GM21737 (cell line): ENCODE measurements around the gene MTMR4.
"Not testable (repeated sequence)": the region's sequence is repeated elsewhere in the genome, so short reads cannot be mapped to it uniquely, and the experiment has no call there.

ENCODE experiments used
- ATAC-seq: cut with Tn5 transposase; IDR thresholded peaks from one replicate; pipeline ENCODE4 v1.9.1; 2021; ENCODE audit warnings: mild to moderate bottlenecking, moderate library complexity; ENCODE audit not compliant: unreplicated experiment

Gene MTMR4

DNA sequence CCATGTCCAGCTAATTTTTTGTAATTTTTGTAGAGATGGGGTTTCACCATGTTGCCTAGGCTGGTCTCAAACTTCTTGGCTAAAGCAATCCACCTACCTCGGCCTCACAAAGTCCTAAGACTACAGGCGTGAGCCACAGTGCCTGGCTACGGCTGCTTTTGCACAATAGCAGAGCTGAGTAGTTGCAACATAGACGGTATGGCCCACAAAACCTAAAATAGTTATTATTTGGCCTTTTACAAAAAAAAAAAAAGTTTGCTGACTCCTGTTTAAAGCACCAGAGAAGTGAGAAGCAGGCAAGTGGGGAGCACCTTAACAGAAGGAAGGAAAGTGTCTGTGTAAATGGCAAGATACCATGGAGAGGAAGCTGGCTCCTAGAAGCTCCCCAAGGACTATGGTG, 20.9 kb downstream of the MTMR4 start:
- ATAC-seq, result no peak

DNA sequence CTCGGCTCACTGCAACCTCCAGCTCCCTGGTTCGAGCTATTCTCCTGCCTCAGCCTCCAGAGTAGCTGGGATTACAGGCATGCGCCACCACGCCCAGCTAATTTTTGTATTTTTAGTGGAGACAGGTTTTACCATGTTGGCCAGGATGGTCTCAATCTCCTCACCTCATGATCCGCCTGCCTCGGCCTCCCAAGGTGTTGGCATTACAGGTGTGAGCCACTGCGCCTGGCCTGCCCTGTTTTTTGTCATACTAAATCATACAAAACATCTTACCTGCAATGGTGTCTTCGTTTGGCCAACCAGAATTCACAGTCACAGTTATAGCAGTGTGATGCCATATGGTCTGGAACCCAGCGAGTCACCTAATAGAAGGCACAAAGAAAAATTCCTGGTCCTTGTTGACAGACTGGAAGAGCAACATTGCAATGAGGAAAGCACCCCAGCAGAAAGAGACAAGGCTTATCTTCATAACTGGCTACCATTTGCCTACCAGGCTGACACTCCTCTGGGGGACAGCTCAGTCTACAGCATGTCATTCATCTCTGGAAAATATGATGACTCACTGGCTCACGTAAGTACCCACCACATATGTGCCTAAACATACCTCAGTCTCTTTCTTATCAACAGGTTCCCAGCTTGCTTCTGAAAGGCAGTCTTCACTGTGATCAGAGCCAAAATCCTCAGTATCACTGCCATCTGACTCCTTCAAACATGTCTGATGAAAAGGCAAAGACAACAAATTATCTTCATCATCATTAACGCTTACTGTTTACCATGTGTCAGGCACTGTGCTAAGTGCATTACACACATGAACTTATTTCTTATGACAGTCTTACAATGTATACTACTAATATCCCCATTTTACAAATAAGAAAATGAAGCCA, 22.0 kb downstream of the MTMR4 start:
- ATAC-seq, result no peak

DNA sequence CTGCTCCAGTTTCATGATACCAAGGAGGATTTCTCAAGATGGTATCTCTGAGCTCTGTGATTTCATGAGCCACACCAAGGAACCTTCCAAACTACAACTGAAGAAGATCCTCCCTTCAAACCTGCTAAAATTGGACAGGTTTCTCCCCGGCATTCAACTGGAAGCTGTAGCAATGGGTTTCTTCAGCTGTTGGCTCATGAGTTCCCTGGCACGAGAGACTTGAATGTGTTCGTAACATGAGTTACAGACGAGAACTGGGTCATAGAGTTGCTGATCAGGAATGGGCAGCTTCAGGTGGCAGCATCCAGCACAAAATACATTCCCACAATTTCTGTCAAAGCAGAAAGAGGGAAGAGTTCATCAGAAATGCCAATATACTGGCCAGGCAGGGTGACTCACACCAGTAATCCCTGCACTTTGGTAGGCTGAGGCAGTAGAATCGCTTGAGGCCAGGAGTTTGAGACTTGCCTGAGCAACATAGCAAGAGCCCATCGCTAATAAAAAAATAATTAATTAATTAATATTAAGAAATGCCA, 22.9 kb downstream of the MTMR4 start:
- no peak for ATAC-seq

DNA sequence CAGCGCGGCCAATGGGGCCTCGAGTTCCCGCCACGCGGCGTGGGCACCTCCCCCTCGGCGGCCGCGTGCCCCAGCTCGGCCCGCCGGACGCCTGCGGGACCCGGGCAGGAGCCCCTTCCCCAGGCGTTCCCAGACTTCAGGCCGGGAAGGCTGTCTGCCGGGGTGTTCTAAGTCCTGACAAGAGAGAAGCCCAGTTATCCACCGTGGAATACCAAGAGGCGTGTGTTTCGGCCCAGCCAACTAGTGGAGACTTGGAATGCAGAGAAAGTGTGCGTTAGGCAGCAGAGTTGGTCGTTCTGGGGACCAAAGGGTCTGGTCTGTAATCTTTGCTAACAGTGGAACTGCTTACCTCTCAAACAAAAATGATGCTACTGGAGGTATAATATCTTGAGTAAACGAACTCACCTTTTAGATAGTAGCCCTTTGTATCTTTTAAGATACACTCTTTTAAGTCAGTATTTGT, 26.0 kb downstream of the MTMR4 start:
- ATAC-seq, result no peak

DNA sequence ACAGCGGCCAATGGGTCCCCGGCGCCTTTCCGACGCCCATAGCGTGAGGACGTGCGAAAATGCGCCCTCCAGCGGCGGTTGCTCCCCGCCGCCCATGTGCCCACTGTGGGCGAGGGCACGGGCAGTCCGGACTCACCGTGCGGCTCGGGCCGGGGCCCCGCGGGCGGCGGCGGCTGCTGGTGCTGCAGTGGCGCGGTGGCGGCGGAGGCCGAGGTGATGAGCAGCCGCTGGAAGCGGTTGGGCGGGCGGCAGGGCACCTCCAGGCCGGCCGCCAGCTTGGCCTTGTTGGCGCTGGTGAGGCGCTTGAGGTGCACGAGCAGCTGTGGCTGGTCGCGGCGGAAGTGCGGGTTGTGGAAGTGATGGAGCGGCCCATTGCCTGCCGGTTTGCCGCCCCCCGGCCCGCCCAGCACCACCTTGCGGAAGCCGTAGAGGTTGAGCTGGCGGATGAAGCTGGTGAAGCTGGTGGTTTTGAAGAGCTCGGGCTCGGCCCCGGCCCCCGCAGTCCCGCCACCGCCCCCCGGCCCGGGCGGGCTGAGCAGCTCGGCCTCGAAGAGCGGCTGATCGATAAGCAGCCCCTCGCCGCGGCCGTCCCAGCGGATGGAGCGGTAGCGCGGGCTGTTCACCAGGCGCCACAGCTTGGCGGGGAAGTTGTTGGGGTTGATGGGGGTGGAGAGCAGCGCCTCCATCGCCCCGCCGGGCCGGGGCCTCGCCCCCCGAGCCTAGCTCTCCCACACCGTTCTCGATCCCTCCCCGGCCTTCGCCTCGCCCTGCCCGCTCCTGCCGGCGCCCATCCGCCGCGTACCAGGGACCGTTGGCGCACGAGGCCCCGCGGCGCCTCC, 26.6 kb downstream of the MTMR4 start, which contains the start of gene HSF5:
HSF5 (minus strand) TSS at position 820 of the 839 bp plus-strand sequence; CDS start at position 686, 134 bp downstream.
- no peak for ATAC-seq

DNA sequence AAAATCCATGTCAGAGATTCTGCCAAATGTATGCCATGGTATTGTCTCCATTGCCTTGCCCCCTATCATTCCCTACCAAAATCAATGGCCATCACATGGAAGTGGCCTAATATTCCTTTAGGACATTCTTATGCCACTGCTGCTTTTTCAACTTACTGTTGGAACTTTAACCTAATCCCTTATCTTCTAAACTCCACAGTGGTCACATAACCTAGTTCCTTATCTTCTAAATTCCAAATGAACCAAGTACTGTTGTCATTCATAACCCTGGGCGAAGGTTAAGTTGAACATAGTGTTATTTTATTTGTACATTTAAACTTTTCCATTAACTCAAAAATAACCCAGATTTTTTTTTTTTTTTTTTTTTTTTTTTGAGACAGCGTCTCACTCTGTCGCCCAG, 29.8 kb downstream of the MTMR4 start:
- no peak for ATAC-seq

DNA sequence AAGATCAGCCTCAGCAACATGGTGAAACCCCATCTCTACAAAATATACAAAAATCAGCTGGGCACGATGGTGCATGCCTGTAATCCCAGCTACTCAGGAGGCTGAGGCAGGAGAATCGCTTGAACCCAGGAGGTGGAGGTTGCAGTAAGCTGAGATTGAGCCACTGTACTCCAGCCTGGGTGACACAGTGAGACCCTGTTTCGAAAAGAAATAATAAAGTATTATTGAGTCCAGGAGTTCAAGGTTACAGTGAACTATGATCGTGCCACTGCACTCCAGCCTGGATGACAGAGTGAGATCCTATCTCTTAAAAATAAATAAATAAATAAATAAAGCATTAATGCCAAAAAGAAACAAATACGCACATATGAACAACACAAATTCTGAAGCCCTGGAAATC, 32.6 kb downstream of the MTMR4 start:
- ATAC-seq, result not testable (repeated sequence)

DNA sequence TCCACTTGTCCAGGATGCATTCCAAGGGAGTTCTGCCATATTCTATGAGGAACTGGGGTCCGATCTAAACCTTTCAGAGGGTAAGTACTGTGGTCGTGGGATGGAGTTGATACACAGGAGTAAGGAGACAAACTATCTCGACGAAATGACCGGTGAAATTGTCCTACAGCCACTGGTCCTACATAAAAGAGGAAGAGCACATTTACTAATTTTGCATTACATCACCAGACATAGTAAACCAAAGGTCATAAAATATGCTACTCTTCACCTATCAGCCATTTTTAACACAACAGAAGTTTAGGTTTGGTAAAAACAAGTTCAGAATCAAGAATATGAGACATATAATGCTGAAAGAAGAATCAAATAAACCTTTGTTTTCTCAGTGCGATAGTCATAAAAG, 34.3 kb downstream of the MTMR4 start:
- no peak for ATAC-seq

DNA sequence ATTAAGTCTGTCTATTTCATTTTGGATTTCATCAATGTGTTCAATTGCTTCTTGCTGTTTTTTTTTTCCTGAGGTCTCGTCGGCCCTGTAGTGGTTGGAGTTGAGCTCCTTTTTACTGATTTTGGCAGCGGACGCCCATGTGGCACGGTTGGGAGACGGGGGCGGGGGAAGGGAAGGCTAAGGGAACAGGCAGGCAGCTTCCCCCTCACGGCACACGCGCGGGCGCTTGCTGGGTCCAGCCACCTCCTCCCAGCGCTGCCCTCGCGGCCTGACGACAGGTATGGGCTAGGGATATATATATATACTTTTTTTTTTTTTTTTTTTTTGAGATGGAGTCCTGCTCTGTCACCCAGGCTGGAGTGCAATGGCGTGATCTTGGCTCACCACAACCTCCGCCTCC, 37.6 kb downstream of the MTMR4 start:
- no peak for ATAC-seq

DNA sequence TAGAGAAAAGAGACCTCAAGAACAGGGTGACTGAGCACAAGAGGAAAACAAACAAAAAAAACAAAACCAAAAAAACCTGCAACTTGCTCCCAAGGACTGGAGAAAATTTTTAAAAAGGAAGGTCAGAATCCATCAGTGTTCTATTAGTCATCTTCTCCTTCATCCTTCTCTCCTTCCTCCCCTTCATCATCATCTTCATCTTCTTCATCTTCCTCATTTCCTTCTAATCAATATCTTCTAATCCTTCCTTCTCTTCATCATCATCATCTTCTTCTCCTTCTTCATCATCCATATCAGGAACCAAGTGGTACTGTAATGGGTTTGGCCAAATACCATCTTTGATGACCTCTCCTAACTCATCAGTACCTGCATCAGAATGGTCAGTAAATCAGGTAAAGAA, 38.5 kb downstream of the MTMR4 start:
- ATAC-seq, result no peak

DNA sequence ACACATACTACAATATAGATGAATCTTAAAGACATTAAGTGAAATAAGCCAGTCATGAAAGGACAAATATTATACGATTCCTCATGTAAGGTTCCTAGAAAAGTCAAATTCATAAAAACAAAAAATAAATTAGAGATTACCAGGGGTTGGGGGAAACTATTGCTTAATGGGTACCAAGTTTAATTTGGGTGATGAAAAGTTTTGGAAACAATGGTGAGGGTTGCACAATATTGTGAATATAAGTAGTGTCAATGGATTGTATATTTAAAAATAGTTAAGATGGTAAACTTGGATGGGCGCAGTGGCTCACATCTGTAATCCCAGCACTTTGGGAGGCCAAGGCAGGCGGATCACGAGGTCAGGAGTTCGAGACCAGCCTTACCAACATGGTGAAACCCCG, 44.1 kb downstream of the MTMR4 start:
- no peak for ATAC-seq

DNA sequence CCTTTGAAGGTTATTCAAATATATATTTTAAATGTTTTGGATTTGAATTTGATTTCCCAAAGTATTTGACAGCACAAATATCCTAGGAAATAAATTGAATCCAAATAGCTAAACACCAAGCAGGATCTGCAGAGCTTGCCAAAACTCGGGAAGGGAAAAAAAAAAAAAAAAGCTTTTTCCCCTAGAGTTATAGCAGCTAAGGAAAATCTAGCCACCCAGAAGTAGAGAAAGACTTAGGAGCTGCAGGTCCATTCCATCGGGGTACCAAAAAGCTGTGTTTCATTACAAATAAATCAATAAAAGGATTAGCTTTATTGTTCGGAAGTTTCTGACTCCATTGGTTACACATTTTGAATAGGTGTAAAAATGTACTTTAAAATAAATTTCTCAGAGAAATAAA, 45.5 kb downstream of the MTMR4 start:
- ATAC-seq, result no peak

DNA sequence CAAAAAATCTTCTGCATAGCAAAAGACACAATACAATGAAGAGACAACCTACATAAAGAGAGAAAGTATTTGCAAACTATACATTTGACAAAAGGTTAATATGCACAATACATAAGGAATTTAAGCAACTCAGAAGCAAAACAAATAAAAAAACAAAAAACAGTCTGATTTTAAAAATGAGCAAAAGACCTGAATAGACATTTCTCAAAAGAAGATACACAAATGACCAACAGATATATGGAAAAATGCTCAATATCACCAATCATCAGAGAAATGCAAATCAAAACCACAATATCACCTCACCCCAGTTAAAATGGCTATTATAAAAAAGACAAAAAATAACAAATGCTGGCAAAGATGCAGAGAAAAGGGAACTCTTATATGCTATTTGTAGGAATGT, 58.9 kb downstream of the MTMR4 start:
- no peak for ATAC-seq

DNA sequence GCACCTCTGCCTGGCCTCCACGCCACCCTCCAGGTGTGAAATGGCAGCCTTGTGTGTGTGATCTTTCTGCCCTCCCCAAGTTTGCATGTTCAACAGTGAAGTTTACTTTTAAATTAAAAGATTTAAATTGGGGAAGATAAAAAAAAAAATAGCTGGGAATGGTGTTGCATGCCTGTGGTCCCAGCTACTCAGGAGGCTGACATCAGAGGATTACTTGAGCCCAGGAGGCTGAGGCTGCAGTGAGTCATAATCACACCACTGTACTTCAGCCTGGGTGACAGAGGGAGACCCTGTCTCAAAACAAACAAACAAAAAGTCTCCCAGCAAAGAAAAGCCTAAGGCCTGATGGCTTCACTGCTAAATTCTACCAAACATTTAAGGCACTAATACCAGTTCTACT, 61.7 kb downstream of the MTMR4 start:
- no peak for ATAC-seq

DNA sequence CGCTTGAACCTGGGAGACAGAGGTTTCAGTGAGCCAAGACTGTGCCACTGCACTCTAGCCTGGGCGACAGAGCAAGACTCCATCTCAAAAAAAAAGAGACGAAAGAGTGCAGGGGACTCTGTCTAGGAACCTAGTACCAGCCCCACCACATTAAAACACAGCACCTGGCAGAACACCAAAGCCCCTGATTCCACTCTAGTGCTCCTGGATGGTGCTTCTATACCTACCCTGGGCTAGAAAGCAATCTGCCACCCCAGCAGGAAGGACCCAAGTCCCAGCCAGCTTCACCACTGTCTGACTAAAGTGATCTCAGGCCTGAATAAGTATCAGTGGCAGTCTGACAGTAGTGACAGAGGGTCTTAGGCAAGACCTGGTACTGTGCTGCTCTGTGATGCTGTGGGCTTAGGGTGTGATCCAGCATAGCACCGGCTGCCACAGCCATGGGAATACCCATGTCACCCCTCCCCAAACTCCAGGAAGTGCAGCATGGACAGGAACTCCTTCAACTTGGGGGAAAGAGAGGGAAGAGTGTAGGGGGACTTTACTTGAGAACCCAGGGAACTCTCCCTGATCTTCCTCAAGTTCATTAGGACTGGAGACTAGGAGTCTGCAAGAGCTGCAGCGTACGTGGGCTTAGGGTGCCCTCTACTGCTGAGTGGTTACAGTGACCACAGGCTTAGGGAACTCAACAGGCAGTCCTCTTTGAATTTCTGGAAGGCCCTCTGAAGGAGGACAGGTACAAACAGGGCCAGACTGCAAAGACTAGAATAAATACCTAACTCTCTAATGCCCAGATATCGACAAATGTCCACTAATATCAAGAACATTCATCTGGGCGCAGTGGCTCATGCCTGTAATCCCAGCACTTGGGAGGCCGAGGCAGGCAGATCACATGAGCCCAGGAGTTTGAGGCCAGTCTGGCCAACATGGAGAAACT, 67.1 kb downstream of the MTMR4 start:
- no peak for ATAC-seq

DNA sequence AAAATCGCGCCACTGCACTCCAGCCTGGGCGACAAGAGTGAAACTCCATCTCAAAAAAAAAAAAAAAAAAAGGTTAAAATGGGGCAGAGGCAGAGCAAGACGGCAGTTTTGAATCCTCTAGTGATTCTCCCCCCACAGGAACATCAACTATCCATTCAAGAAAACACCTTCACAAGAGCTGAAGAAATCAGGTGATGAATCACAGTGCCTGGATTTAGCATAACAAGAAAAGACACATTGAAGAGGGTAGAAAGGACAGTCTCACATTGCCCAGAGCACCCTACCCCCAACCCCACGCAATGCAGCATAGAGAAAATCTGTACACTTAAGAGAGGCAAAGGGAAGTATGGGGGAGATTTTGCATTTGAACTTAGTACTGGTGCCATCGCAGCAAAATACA, 68.4 kb downstream of the MTMR4 start:
- no peak for ATAC-seq
